Ishikawa (cell line): ENCODE data around the gene NTNG1.

ENCODE experiments used
- CEBPB ChIP-seq: IDR thresholded peaks from 2 replicates; pipeline ENCODE4 v1.6.1; 2012
- CREB1 ChIP-seq: IDR thresholded peaks from 2 replicates; pipeline ENCODE4 v1.6.1; 2012; ENCODE audit warnings: low read depth
- EGR1 ChIP-seq: IDR thresholded peaks from 2 replicates; pipeline ENCODE4 v1.6.1; 2012
- EP300 ChIP-seq: IDR thresholded peaks from 2 replicates; pipeline ENCODE4 v1.6.1; 2012; ENCODE audit warnings: borderline replicate concordance
- FOXM1 ChIP-seq: IDR thresholded peaks from 2 replicates; pipeline ENCODE4 v1.6.1; 2012; ENCODE audit warnings: low read depth, borderline replicate concordance
- MAX ChIP-seq: IDR thresholded peaks from 2 replicates; pipeline ENCODE4 v1.6.1; 2012
- NFIC ChIP-seq: IDR thresholded peaks from 2 replicates; pipeline ENCODE4 v1.6.1; 2012
- RAD21 ChIP-seq: IDR thresholded peaks from 2 replicates; pipeline ENCODE4 v1.6.1; 2012; ENCODE audit warnings: low read depth
- REST ChIP-seq: IDR thresholded peaks from 2 replicates; pipeline ENCODE4 v1.6.1; 2012; ENCODE audit warnings: low read depth, mild to moderate bottlenecking
- TAF1 ChIP-seq: IDR thresholded peaks from 2 replicates; pipeline ENCODE4 v1.6.1; 2012; ENCODE audit warnings: low read depth, mild to moderate bottlenecking
- TCF12 ChIP-seq: IDR thresholded peaks from 2 replicates; pipeline ENCODE4 v1.6.1; 2012; ENCODE audit warnings: low read depth
- TEAD4 ChIP-seq: IDR thresholded peaks from 2 replicates; pipeline ENCODE4 v1.6.1; 2012
- USF1 ChIP-seq: IDR thresholded peaks from 2 replicates; pipeline ENCODE4 v1.6.1; 2012
- YY1 ChIP-seq: IDR thresholded peaks from 2 replicates; pipeline ENCODE4 v1.6.1; 2012; ENCODE audit warnings: low read depth
- ZBTB7A ChIP-seq: IDR thresholded peaks from 2 replicates; pipeline ENCODE4 v1.6.1; 2012; ENCODE audit warnings: low read depth

Gene NTNG1

GRCh38 chr1:107100331-107100984, 40.4 kb upstream of the NTNG1 start:
- TF ChIP-seq ZBTB7A (no peak), CEBPB (no peak), REST (no peak), USF1 (no peak), TEAD4 (no peak), NFIC (no peak), EGR1 (no peak), FOXM1 (no peak), CREB1 (no peak), YY1 (no peak), TAF1 (no peak), RAD21 (no peak), TCF12 (no peak), MAX (no peak), EP300 (no peak)

- TF ChIP-seq YY1 (no peak), FOXM1 (no peak), CEBPB (no peak), EP300 (no peak), NFIC (no peak), REST (no peak), USF1 (no peak), RAD21 (no peak), MAX (no peak), TEAD4 (no peak), ZBTB7A (no peak)
Measured at GRCh38 chr1:107105914-107106313, 34.9 kb upstream of the NTNG1 start.

DNA sequence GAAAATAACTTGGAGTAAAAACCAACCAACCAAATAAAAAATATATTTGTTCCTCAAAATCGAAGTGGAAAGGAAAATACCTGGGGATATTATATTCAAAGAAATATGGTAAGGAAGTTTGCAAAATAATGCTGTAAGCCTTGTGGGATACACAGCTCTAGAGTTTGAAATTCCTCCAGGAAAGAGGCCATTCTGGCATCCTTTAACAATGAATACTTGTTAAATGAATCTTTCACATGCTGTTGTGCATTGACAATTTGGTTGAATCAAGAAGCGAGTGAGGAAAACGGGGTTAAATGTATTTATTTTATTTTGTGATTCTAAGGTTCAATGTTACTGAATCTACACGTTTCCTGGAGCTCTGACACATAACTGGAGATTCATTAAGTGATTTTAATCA, 30.5 kb upstream of the NTNG1 start:
- TF ChIP-seq EP300 (no peak), TEAD4 (no peak), TAF1 (no peak), EGR1 (no peak), TCF12 (no peak), CREB1 (no peak)

DNA sequence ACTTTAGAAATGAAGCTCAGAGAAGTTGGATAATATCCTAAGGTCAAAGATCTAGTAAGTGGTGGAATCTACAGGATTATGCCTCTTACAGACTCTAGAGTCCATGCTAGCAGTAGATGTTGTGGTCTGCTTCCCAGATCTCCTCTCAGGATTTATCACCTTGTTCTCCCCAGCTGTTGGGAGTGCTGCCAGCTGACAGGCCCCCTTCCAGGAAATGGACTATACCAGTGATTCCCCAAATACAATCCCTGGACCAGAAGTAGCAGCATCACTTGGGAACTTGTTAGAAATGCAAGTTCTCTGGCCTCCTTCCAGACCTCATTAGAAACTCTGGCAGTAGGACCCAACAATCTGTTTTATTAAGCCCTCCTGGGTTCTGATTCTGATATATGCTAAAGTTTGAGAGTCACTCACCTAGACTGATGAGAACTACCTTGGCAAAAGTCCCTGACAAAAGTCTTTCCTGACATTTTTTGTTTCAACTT, 24.5 kb upstream of the NTNG1 start:
- TF ChIP-seq CREB1 (no peak), TCF12 (no peak), TAF1 (no peak), REST (no peak), TEAD4 (no peak), MAX (no peak), ZBTB7A (no peak), USF1 (no peak), EGR1 (no peak), FOXM1 (no peak), YY1 (no peak), NFIC (no peak), RAD21 (no peak), EP300 (no peak), CEBPB (no peak)
